Suppressor macrophage treated with lipopolysaccharide for 1 hour (primary cell): Measurements from ENCODE around the gene MRPL19.

ENCODE experiments used
- DNase-seq, 3 donors: peaks; one replicate each; pipeline ENCODE4 v3.0.0-alpha.2; 2020 to 2022

Gene MRPL19

GRCh38 chr2:75646583-75647425, at the start of gene MRPL19:
Gene MRPL19, plus strand, starts transcription at chr2:75646783. Its CDS starts 25 bp downstream, at chr2:75646808.
- peak; percentile 91 to 92 (median 91) for DNase-seq

- no peak for DNase-seq
Observed at GRCh38 chr2:75596784-75597183, 49.8 kb upstream of the MRPL19 start.

- no peak for DNase-seq
Observed at GRCh38 chr2:75597949-75598348, 48.6 kb upstream of the MRPL19 start.

GRCh38 chr2:75598589-75599155, 47.9 kb upstream of the MRPL19 start:
- DNase-seq, result no peak

- no peak for DNase-seq
Observed at GRCh38 chr2:75600461-75601011, 46.0 kb upstream of the MRPL19 start.

- DNase-seq, result no peak
Observed at GRCh38 chr2:75602724-75603342, 43.8 kb upstream of the MRPL19 start.

- no peak for DNase-seq
Observed at GRCh38 chr2:75603477-75603876, 43.1 kb upstream of the MRPL19 start.

- no peak for DNase-seq
Observed at GRCh38 chr2:75604484-75604883, 42.1 kb upstream of the MRPL19 start.

- DNase-seq, result no peak
Observed at GRCh38 chr2:75605770-75606529, 40.6 kb upstream of the MRPL19 start.

GRCh38 chr2:75606761-75607399, 39.7 kb upstream of the MRPL19 start:
- DNase-seq, result peak; percentile 5 to 38 (median 8)

- DNase-seq, result no peak
Observed at GRCh38 chr2:75607400-75607798, 39.2 kb upstream of the MRPL19 start.

GRCh38 chr2:75607988-75608683, 38.4 kb upstream of the MRPL19 start:
- DNase-seq, result peak in 1 of 3 donors; percentile 32

GRCh38 chr2:75608684-75609333, 37.8 kb upstream of the MRPL19 start:
- DNase-seq, result peak; percentile 45 to 57 (median 46)

GRCh38 chr2:75609334-75609689, 37.3 kb upstream of the MRPL19 start:
- DNase-seq, result no peak

GRCh38 chr2:75609937-75610508, 36.6 kb upstream of the MRPL19 start:
- no peak for DNase-seq

GRCh38 chr2:75610671-75611070, 35.9 kb upstream of the MRPL19 start:
- no peak for DNase-seq

- DNase-seq, result no peak
Observed at GRCh38 chr2:75612108-75612861, 34.3 kb upstream of the MRPL19 start.

GRCh38 chr2:75612862-75613243, 33.7 kb upstream of the MRPL19 start:
- no peak for DNase-seq

GRCh38 chr2:75614162-75614651, 32.4 kb upstream of the MRPL19 start:
- DNase-seq, result no peak

GRCh38 chr2:75616406-75616805, 30.2 kb upstream of the MRPL19 start:
- DNase-seq, result no peak
